GM23338 (cell line): ENCODE measurements around the gene CDH4. TPM values are rescaled to one million over a fixed set of nuclear protein-coding genes. Genes with fewer than 3 reads are reported as not detected.

Source experiments
- ATAC-seq: fragments of 200-7000 bp; cut with Tn5 transposase; 3 replicates; pipeline ENCODE4 v1.9.1; 2020
- DNase-seq: peaks from one replicate; pipeline ENCODE4 v3.0.0-alpha.2; 2015; ENCODE audit warnings: low spot score
- H2AFZ ChIP-seq: fragments of 200-600 bp; sonication (generic); 2 replicates; pipeline ENCODE4 v1.8.0; 2016; ENCODE audit warnings: antibody characterized with exemption, mild to moderate bottlenecking, moderate library complexity
- H3F3A ChIP-seq: fragments of 200-600 bp; sonication (generic); replicated peaks from 2 replicates; pipeline ENCODE4 v1.8.0; 2017; ENCODE audit warnings: antibody characterized with exemption, mixed run types, low read depth
- H3K27ac ChIP-seq: fragments of 200-600 bp; sonication (generic); 2 replicates; pipeline ENCODE4 v1.6.1; 2016; ENCODE audit warnings: low read depth
- H3K27me3 ChIP-seq: fragments of 200-600 bp; sonication (generic); 2 replicates; pipeline ENCODE4 v1.8.0; 2016; ENCODE audit warnings: mild to moderate bottlenecking, mixed run types, moderate library complexity; ENCODE audit not compliant: insufficient read depth
- H3K36me3 ChIP-seq: fragments of 200-600 bp; sonication (generic); 2 replicates; pipeline ENCODE4 v1.8.0; 2016; ENCODE audit warnings: mild to moderate bottlenecking; ENCODE audit not compliant: insufficient read depth
- H3K4me1 ChIP-seq: fragments of 200-600 bp; sonication (generic); 2 replicates; pipeline ENCODE4 v1.8.0; 2016; ENCODE audit warnings: mild to moderate bottlenecking, moderate library complexity; ENCODE audit not compliant: insufficient read depth
- H3K4me2 ChIP-seq: fragments of 200-600 bp; sonication (generic); 2 replicates; pipeline ENCODE4 v1.7.1; 2017; ENCODE audit warnings: mixed run types
- H3K4me3 ChIP-seq: fragments of 200-600 bp; sonication (generic); 2 replicates; pipeline ENCODE4 v1.6.1; 2016; ENCODE audit warnings: mixed run types
- H3K79me2 ChIP-seq: fragments of 200-600 bp; sonication (generic); replicated peaks from 2 replicates; pipeline ENCODE4 v1.8.0; 2017; ENCODE audit warnings: mild to moderate bottlenecking; ENCODE audit not compliant: insufficient read depth
- H3K9me2 ChIP-seq: fragments of 200-600 bp; sonication (generic); 2 replicates; pipeline ENCODE4 v1.8.0; 2017; ENCODE audit not compliant: insufficient read depth
- H4K20me1 ChIP-seq: fragments of 200-600 bp; sonication (generic); replicated peaks from 2 replicates; pipeline ENCODE4 v1.8.0; 2017; ENCODE audit warnings: mild to moderate bottlenecking; ENCODE audit not compliant: insufficient read depth
- H3K27ac Mint-ChIP-seq: 2 replicates; pipeline ENCODE4 v1.8.0; 2020; ENCODE audit warnings: inconsistent platforms, mild to moderate bottlenecking, moderate library complexity, mixed read lengths
- H3K27me3 Mint-ChIP-seq: 3 replicates; pipeline ENCODE4 v1.8.0; 2022; ENCODE audit warnings: low read depth, mild to moderate bottlenecking, moderate library complexity, mixed read lengths, inconsistent platforms; ENCODE audit not compliant: insufficient read depth, poor library complexity
- H3K36me3 Mint-ChIP-seq: 3 replicates; pipeline ENCODE4 v1.8.0; 2021; ENCODE audit warnings: low read depth, mild to moderate bottlenecking, inconsistent platforms, moderate library complexity, mixed read lengths
- H3K4me1 Mint-ChIP-seq: 3 replicates; pipeline ENCODE4 v1.8.0; 2020; ENCODE audit warnings: mild to moderate bottlenecking, inconsistent platforms, mixed read lengths
- H3K4me3 Mint-ChIP-seq: 3 replicates; pipeline ENCODE4 v1.8.0; 2021; ENCODE audit warnings: moderate library complexity, mild to moderate bottlenecking, inconsistent platforms, mixed read lengths
- H3K9me3 Mint-ChIP-seq: 3 replicates; pipeline ENCODE4 v1.8.0; 2020; ENCODE audit warnings: moderate library complexity, mild to moderate bottlenecking, inconsistent platforms, mixed read lengths
- EZH2 ChIP-seq: fragments of 200-600 bp; sonication (generic); IDR thresholded peaks from one replicate; pipeline ENCODE4 v1.8.0; 2017; ENCODE audit warnings: antibody characterized with exemption, mild to moderate bottlenecking, low read depth; ENCODE audit not compliant: unreplicated experiment
- POLR2AphosphoS5 ChIP-seq: IDR thresholded peaks from 2 replicates; pipeline ENCODE4 v1.6.1; 2016; ENCODE audit warnings: antibody characterized with exemption, low read depth
- STAT1 ChIP-seq: IDR thresholded peaks from one replicate; pipeline ENCODE4 v1.6.1; 2016; ENCODE audit warnings: antibody characterized with exemption; ENCODE audit not compliant: unreplicated experiment
- ZNF462 ChIP-seq: fragments of 250-450 bp; sonication (Bioruptor Pico); IDR thresholded peaks from 2 replicates; pipeline ENCODE4 v1.5.0; 2020; ENCODE audit warnings: mild to moderate bottlenecking, moderate library complexity
- polyA plus RNA-seq: library from polyadenylated mRNA; unstranded; fragments of >200 nt; fragmentation: Nextera tagmentation; extraction: Ambion mirVana; gene quantifications from 2 replicates; pipeline ENCODE4 v1.2.1, GENCODE V29; 2016
- total RNA-seq: library from RNA; depleted of rRNA; stranded (reverse); fragments of >200 nt; shearing (Covaris generic); gene quantifications from 2 replicates; pipeline ENCODE4 v1.2.3, GENCODE V29; 2014

CDH4 gene
- total and polyA plus RNA-seq, 2 experiments from 2014 or later = 1.2 to 4.2 TPM

GRCh38 chr20:61746781-61747180 lies 494.7 kb downstream of the CDH4 start (continued):
- TF ChIP-seq ZNF462 (CRISPR knock-in tag) = no peak
- no peak for TF ChIP-seq EZH2
- no peak for TF ChIP-seq STAT1

GRCh38 chr20:61748376-61748775 lies 496.3 kb downstream of the CDH4 start:
- H3K9me2 ChIP-seq = no peaks in the 10 kb centered on the region
- H3K27ac ChIP-seq = no peak overlapping the region
- H3K4me3 Mint-ChIP-seq = no peak overlapping the region
- H3K36me3 Mint-ChIP-seq = 0 out of 3 replicates have a peak, but pooled peaks cover 3% of the 10 kb centered on the region
- H2AFZ ChIP-seq = no peak overlapping the region
- peaks cover 5% of the 10 kb centered on the region; the same call in 1 of the 2 replicates for H3K36me3 ChIP-seq
- H4K20me1 ChIP-seq = no peaks in the 10 kb centered on the region
- H3K27me3 ChIP-seq = no peaks in the 10 kb centered on the region
- H3F3A ChIP-seq = no peaks in the 10 kb centered on the region
- no peak overlapping the region for H3K4me3 ChIP-seq
- no peak overlapping the region for H3K4me2 ChIP-seq
- no peak for DNase-seq
- no peaks in the 10 kb centered on the region for H3K79me2 ChIP-seq
- no peak overlapping the region for H3K27ac Mint-ChIP-seq
- H3K9me3 Mint-ChIP-seq = peaks cover 15% of the 10 kb centered on the region
- ATAC-seq = no peak
- peaks cover 5% of the 10 kb centered on the region for H3K27me3 Mint-ChIP-seq
- no peak for TF ChIP-seq POLR2AphosphoS5
- H3K4me1 ChIP-seq = peaks cover 3% of the 10 kb centered on the region; the same call in 1 of the 2 replicates
- peaks cover 9% of the 10 kb centered on the region for H3K4me1 Mint-ChIP-seq
